A673 (cell line): ENCODE measurements around the gene SCGB3A1. TPM values are rescaled to one million over a fixed set of nuclear protein-coding genes. Genes with fewer than 3 reads are reported as not detected.

Experiments
- BruUV-seq: library from RNA; stranded (reverse); fragments of 400-500 nt; replicated peaks from 2 replicates; lab custom pipeline; 2021; lab: Mats Ljungman, UMichigan
- CTCF ChIA-PET: fragments of 300-600 bp; sonication (Branson Sonifier 250); formaldehyde crosslinking; loops from one replicate; lab custom pipeline; 2022; ENCODE audit warnings: antibody characterized with exemption; lab: Charles Lee
- POLR2A ChIA-PET: fragments of 300-600 bp; sonication (Branson Sonifier 250); formaldehyde crosslinking; loops from one replicate; lab custom pipeline; 2022; ENCODE audit warnings: antibody characterized with exemption; ENCODE audit not compliant: low non-redundant PET; lab: Charles Lee
- DNase-seq: peaks from one replicate; pipeline ENCODE4 v3.0.0-alpha.2; 2015; ENCODE audit warnings: low spot score
- H3K27ac ChIP-seq: fragments of 200-600 bp; sonication (generic); 2 replicates; pipeline ENCODE4 v1.5.1; 2016; ENCODE audit warnings: mixed run types, low read depth, mild to moderate bottlenecking, mixed read lengths, antibody characterized with exemption, low read length; ENCODE audit not compliant: poor library complexity, severe bottlenecking
- H3K27me3 ChIP-seq: fragments of 200-600 bp; sonication (generic); replicated peaks from 2 replicates; pipeline ENCODE4 v1.6.1; 2017; ENCODE audit warnings: mixed run types, low read depth, mild to moderate bottlenecking, mixed read lengths, antibody characterized with exemption, low read length; ENCODE audit not compliant: insufficient read depth, poor library complexity
- H3K36me3 ChIP-seq: fragments of 200-600 bp; sonication (generic); 2 replicates; pipeline ENCODE4 v1.6.1; 2016; ENCODE audit warnings: mixed run types, mild to moderate bottlenecking, mixed read lengths, antibody characterized with exemption, low read length; ENCODE audit not compliant: insufficient read depth, poor library complexity, severe bottlenecking
- H3K4me1 ChIP-seq: fragments of 200-600 bp; sonication (generic); 2 replicates; pipeline ENCODE4 v1.6.1; 2017; ENCODE audit warnings: mixed run types, mild to moderate bottlenecking, mixed read lengths, antibody characterized with exemption, low read length; ENCODE audit not compliant: insufficient read depth, poor library complexity, severe bottlenecking
- H3K4me3 ChIP-seq: fragments of 200-600 bp; sonication (generic); 2 replicates; pipeline ENCODE4 v1.5.1; 2016; ENCODE audit warnings: low read depth, mixed run types, mild to moderate bottlenecking, mixed read lengths, low read length; ENCODE audit not compliant: poor library complexity, severe bottlenecking
- H3K9me3 ChIP-seq: fragments of 200-600 bp; sonication (generic); 2 replicates; pipeline ENCODE4 v1.6.1; 2016; ENCODE audit warnings: mixed run types, low read depth, mild to moderate bottlenecking, mixed read lengths, antibody characterized with exemption, low read length; ENCODE audit not compliant: poor library complexity, severe bottlenecking
- EZH2 ChIP-seq: fragments of 200-600 bp; sonication (generic); IDR thresholded peaks from 2 replicates; pipeline ENCODE4 v1.6.1; 2017; ENCODE audit warnings: borderline replicate concordance, low read depth, mild to moderate bottlenecking, mixed read lengths, antibody characterized with exemption, low read length; ENCODE audit not compliant: poor library complexity, severe bottlenecking
- intact Hi-C: fragments of 100-400 bp; cut with micrococcal nuclease; formaldehyde crosslinking; loops from one replicate; pipeline ENCODE4 v1.10.0; 2022; ENCODE audit not compliant: unreplicated experiment
- total RNA-seq: library from RNA; stranded (reverse); gene quantifications from 2 replicates; pipeline ENCODE4 v1.2.3, GENCODE V29; 2021
- TF ChIP-seq, protein P1 (sequence below): fragments of 300-800, 200-600 bp; sonication (generic); conservative IDR thresholded peaks from 2 replicates; pipeline ENCODE4 v1.5.1; 2017; ENCODE audit warnings: low read depth, mild to moderate bottlenecking, antibody characterized with exemption, low read length, moderate library complexity, mixed read lengths

SCGB3A1 gene
- total RNA-seq, 1 experiment from 2014 or later: not detected

DNA sequence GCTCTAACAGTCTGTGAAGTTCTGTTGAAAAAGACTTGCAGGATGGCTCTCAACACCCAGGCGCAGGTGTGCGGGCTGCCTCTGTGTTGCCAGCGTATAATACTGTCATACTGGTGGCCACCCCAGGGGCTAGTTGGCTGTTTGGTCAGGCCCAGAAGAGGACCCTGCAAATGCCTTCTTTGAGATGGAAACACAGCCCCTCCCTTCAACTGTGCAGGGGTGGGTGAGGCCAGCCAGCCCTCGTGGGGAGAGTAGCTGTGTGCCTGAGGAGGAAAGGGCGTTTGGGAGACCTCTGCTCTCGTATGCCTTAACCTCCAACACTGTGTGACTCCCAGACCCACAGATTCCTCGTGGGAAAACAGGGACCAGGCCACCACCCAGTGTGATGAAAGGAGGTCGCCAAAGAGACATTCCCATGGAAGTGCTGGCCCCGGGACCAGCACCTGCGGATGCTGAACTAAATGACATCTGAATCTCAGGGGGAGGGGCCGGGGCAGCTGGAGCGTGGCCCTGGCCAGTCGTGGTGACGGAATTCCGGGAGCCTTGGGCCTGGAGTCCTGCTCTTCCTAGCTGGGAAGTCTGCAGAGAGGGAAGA lies 11.3 kb upstream of the SCGB3A1 start:
- H3K27me3 ChIP-seq: no peaks in the 10 kb centered on the region
- ChIA-PET POLR2A (no interaction called here), CTCF (no interaction called here)
- TF ChIP-seq, protein P1, sequence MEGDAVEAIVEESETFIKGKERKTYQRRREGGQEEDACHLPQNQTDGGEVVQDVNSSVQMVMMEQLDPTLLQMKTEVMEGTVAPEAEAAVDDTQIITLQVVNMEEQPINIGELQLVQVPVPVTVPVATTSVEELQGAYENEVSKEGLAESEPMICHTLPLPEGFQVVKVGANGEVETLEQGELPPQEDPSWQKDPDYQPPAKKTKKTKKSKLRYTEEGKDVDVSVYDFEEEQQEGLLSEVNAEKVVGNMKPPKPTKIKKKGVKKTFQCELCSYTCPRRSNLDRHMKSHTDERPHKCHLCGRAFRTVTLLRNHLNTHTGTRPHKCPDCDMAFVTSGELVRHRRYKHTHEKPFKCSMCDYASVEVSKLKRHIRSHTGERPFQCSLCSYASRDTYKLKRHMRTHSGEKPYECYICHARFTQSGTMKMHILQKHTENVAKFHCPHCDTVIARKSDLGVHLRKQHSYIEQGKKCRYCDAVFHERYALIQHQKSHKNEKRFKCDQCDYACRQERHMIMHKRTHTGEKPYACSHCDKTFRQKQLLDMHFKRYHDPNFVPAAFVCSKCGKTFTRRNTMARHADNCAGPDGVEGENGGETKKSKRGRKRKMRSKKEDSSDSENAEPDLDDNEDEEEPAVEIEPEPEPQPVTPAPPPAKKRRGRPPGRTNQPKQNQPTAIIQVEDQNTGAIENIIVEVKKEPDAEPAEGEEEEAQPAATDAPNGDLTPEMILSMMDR: no peak
- TF ChIP-seq EZH2: no peak
- no peaks in the 10 kb centered on the region for H3K4me1 ChIP-seq
- no peaks in the 10 kb centered on the region for H3K9me3 ChIP-seq
- BruUV-seq: no TSS peak
- H3K4me3 ChIP-seq: no peak overlapping the region
- DNase-seq: no peak
- no peaks in the 10 kb centered on the region for H3K36me3 ChIP-seq
- intact Hi-C loops: no loop called here
- H3K27ac ChIP-seq: no peak overlapping the region

DNA sequence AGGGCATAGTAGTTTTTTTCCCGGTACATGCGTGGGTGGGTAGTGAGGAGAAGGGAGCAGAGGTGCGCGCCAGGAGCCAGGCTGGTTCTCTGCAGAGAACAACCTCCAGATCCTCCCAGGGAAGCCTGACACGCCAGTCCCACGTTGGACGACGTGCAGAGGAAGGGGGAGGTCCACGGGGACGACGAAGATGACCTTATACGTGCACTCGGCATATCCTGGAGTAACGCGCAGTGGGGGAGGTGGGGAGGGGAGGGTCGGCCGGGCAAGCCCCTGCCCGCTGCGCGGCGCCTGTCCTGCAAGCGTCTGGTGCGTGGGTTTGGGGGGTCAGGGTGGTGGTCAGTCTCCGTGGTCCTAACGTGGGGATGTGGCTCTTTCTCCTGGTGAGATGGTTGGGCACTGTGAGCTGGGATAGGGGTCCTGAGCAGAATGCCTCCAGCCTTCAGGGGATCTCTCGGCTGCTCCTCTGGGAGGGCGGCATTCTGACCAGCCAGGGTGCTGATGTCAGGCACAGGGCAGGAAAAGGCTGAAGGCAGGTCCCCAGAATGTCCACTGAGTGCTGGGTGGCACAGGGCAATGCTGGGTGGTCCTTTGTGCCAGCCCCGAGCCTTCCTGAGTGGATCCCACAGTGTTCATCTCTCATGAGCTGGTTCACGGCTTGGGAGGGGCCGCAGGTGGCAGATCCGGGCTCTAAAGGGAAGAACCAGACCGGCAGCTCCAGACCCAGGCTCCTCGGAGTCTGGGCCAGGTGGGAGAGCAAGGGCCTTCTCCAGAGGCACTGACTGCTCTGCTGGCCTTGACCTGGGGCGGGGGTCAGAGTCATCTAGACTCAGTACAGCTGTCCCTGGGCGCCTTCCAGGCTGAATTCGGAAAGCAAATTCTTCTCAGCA lies 10.5 kb upstream of the SCGB3A1 start:
- no peak overlapping the region for H3K4me3 ChIP-seq
- intact Hi-C loops: no loop called here
- no peaks in the 10 kb centered on the region for H3K27me3 ChIP-seq
- ChIA-PET CTCF (no interaction called here), POLR2A (no interaction called here)
- H3K9me3 ChIP-seq: no peaks in the 10 kb centered on the region
- no peaks in the 10 kb centered on the region for H3K36me3 ChIP-seq
- BruUV-seq: no TSS peak
- DNase-seq: no peak
- no peaks in the 10 kb centered on the region for H3K4me1 ChIP-seq
- TF ChIP-seq, protein P1: no peak
- TF ChIP-seq EZH2: no peak
- H3K27ac ChIP-seq: no peak overlapping the region

DNA sequence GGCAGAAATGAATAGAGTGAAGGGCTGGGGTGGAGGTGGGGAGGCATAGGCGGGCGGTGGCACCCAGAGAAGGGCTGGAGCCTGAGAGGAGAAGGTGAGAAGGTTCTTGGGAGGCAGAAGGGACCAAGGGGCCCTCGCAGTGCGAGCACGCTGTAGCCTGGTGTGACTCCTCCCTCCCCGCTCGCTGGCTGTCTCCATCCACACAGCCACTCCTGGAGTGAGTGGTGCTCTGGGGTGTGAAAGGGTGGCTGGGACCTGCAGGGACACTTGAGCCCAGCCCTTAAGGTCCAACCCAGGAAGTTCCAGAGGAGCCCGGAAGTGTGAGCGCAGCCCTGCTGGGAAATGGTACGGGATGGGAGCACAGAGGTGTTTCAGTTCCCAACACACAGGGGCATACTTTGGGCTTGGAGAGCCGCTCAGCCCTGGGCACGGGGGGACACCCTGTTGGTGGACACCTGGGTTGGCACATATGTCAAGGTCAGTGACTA lies 9.3 kb upstream of the SCGB3A1 start:
- Histone ChIP-seq H3K27ac (no peak overlapping the region), H3K4me1 (no peaks in the 10 kb centered on the region), H3K4me3 (no peak overlapping the region), H3K36me3 (no peaks in the 10 kb centered on the region), H3K27me3 (no peaks in the 10 kb centered on the region), H3K9me3 (no peaks in the 10 kb centered on the region)
- BruUV-seq: no TSS peak
- TF ChIP-seq, protein P1: no peak
- TF ChIP-seq EZH2: no peak
- no peak for DNase-seq
- intact Hi-C loops: no loop called here
- CTCF ChIA-PET: no interaction called here
- POLR2A ChIA-PET: no interaction called here
